Neural progenitor cell (in vitro differentiated cells): ENCODE results near the gene LRFN4. TPM values are rescaled to one million over a fixed set of nuclear protein-coding genes. Genes with fewer than 3 reads are reported as not detected.

ENCODE experiments used
- DNase-seq: peaks from one replicate; pipeline ENCODE4 v3.0.0-alpha.2; 2016; ENCODE audit warnings: low spot score
- H2AFZ ChIP-seq: fragments of 200-600 bp; sonication (generic); replicated peaks from 2 replicates; pipeline ENCODE4 v1.6.1; 2016; ENCODE audit warnings: antibody characterized with exemption
- H3F3A ChIP-seq: fragments of 200-600 bp; sonication (generic); 2 replicates; pipeline ENCODE4 v1.6.1; 2016; ENCODE audit warnings: antibody characterized with exemption, low read depth
- H3K27ac ChIP-seq: fragments of 200-600 bp; sonication (generic); 2 replicates; pipeline ENCODE4 v1.5.1; 2016; ENCODE audit warnings: mild to moderate bottlenecking
- H3K27me3 ChIP-seq: fragments of 200-600 bp; sonication (generic); 2 replicates; pipeline ENCODE4 v1.6.1; 2016; ENCODE audit warnings: mild to moderate bottlenecking, moderate library complexity
- H3K36me3 ChIP-seq: fragments of 200-600 bp; sonication (generic); 2 replicates; pipeline ENCODE4 v1.5.1; 2016
- H3K4me1 ChIP-seq: fragments of 200-600 bp; sonication (generic); 2 replicates; pipeline ENCODE4 v1.6.1; 2016; ENCODE audit warnings: mixed run types
- H3K4me2 ChIP-seq: fragments of 200-600 bp; sonication (generic); 2 replicates; pipeline ENCODE4 v1.6.1; 2016
- H3K4me3 ChIP-seq: fragments of 200-600 bp; sonication (generic); 2 replicates; pipeline ENCODE4 v1.5.1; 2016
- H3K79me2 ChIP-seq: fragments of 200-600 bp; sonication (generic); 2 replicates; pipeline ENCODE4 v1.6.1; 2016; ENCODE audit warnings: low read depth
- H3K9ac ChIP-seq: fragments of 200-600 bp; sonication (generic); 2 replicates; pipeline ENCODE4 v1.6.1; 2016
- H3K9me3 ChIP-seq: fragments of 200-600 bp; sonication (generic); 2 replicates; pipeline ENCODE4 v1.5.1; 2016; ENCODE audit warnings: low read depth
- H4K20me1 ChIP-seq: fragments of 200-600 bp; sonication (generic); 2 replicates; pipeline ENCODE4 v1.6.1; 2016; ENCODE audit warnings: low read depth
- H3K27ac Mint-ChIP-seq: 3 replicates; pipeline ENCODE4 v1.8.0; 2021; ENCODE audit warnings: mixed read lengths
- H3K27me3 Mint-ChIP-seq: 2 replicates; pipeline ENCODE4 v1.8.0; 2022; ENCODE audit warnings: low read depth, mild to moderate bottlenecking, inconsistent platforms, moderate library complexity, mixed read lengths; ENCODE audit not compliant: insufficient read depth
- H3K36me3 Mint-ChIP-seq: 3 replicates; pipeline ENCODE4 v1.8.0; 2021; ENCODE audit warnings: mixed read lengths
- H3K4me1 Mint-ChIP-seq: 3 replicates; pipeline ENCODE4 v1.8.0; 2021; ENCODE audit warnings: mixed read lengths
- H3K4me3 Mint-ChIP-seq: 3 replicates; pipeline ENCODE4 v1.8.0; 2021; ENCODE audit warnings: mild to moderate bottlenecking, moderate library complexity, mixed read lengths
- H3K9me3 Mint-ChIP-seq: 3 replicates; pipeline ENCODE4 v1.8.0; 2020; ENCODE audit warnings: mixed read lengths
- EZH2 ChIP-seq: fragments of 200-600 bp; sonication (generic); IDR thresholded peaks from 2 replicates; pipeline ENCODE4 v1.6.1; 2017; ENCODE audit warnings: antibody characterized with exemption, mild to moderate bottlenecking, moderate library complexity
- EZH2phosphoT487 ChIP-seq: fragments of 200-600 bp; sonication (generic); IDR thresholded peaks from 2 replicates; pipeline ENCODE4 v1.6.1; 2017; ENCODE audit warnings: antibody characterized with exemption
- total RNA-seq: library from RNA; depleted of rRNA; stranded (reverse); fragments of >200 nt; gene quantifications from 2 replicates; pipeline ENCODE4 v1.2.3, GENCODE V29; 2015; ENCODE audit warnings: low replicate concordance
- TF ChIP-seq, protein P1 (sequence below): fragments of 200-600 bp; sonication (generic); IDR thresholded peaks from 2 replicates; pipeline ENCODE4 v1.5.1; 2017; ENCODE audit warnings: antibody characterized with exemption, mild to moderate bottlenecking

LRFN4 gene
- total RNA-seq, 1 donor from 2014 or later, result 6.7 TPM

DNA sequence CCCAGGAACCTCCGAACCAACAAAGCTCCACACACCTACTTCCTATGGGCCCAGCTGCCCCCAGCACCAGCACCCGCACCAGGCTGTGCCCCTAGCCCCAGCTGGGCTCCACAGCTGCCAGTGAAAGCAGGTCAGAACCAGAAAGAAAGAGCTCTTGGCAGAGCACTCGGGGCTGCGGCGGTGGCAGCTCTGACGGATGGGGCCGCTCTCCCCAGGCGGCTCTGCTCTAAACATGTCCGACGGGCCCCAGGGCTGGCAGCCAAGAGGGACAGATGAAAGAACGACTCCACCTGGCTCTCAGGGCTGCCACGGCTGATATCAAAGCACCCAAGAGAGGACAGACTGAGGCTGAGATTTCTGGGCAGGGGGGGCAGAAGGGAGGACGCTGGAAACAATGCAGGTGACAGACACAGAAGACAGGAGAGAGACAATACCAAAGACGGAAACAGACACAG is 25.7 kb downstream of the LRFN4 start:
- Mint-ChIP-seq H3K4me1 (peaks cover 52% of the 10 kb centered on the region), H3K27ac (peak overlapping the region; percentile 85), H3K9me3 (no peaks in the 10 kb centered on the region), H3K4me3 (peak overlapping the region; percentile 67), H3K27me3 (peaks cover 5% of the 10 kb centered on the region), H3K36me3 (no peaks in the 10 kb centered on the region)
- Histone ChIP-seq H2AFZ (no peak overlapping the region), H3K4me3 (no peak overlapping the region), H3F3A (peaks cover 9% of the 10 kb centered on the region), H3K4me1 (peaks cover 23% of the 10 kb centered on the region), H3K27ac (peak overlapping the region; percentile 29), H3K9ac (no peak overlapping the region), H4K20me1 (no peaks in the 10 kb centered on the region), H3K4me2 (peak overlapping the region; percentile 26), H3K36me3 (no peaks in the 10 kb centered on the region), H3K27me3 (no peaks in the 10 kb centered on the region), H3K79me2 (no peaks in the 10 kb centered on the region), H3K9me3 (no peaks in the 10 kb centered on the region)
- no peak for DNase-seq
- TF ChIP-seq EZH2, result no peak
- no peak for TF ChIP-seq EZH2phosphoT487
- TF ChIP-seq, protein P1, sequence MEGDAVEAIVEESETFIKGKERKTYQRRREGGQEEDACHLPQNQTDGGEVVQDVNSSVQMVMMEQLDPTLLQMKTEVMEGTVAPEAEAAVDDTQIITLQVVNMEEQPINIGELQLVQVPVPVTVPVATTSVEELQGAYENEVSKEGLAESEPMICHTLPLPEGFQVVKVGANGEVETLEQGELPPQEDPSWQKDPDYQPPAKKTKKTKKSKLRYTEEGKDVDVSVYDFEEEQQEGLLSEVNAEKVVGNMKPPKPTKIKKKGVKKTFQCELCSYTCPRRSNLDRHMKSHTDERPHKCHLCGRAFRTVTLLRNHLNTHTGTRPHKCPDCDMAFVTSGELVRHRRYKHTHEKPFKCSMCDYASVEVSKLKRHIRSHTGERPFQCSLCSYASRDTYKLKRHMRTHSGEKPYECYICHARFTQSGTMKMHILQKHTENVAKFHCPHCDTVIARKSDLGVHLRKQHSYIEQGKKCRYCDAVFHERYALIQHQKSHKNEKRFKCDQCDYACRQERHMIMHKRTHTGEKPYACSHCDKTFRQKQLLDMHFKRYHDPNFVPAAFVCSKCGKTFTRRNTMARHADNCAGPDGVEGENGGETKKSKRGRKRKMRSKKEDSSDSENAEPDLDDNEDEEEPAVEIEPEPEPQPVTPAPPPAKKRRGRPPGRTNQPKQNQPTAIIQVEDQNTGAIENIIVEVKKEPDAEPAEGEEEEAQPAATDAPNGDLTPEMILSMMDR, result no peak

DNA sequence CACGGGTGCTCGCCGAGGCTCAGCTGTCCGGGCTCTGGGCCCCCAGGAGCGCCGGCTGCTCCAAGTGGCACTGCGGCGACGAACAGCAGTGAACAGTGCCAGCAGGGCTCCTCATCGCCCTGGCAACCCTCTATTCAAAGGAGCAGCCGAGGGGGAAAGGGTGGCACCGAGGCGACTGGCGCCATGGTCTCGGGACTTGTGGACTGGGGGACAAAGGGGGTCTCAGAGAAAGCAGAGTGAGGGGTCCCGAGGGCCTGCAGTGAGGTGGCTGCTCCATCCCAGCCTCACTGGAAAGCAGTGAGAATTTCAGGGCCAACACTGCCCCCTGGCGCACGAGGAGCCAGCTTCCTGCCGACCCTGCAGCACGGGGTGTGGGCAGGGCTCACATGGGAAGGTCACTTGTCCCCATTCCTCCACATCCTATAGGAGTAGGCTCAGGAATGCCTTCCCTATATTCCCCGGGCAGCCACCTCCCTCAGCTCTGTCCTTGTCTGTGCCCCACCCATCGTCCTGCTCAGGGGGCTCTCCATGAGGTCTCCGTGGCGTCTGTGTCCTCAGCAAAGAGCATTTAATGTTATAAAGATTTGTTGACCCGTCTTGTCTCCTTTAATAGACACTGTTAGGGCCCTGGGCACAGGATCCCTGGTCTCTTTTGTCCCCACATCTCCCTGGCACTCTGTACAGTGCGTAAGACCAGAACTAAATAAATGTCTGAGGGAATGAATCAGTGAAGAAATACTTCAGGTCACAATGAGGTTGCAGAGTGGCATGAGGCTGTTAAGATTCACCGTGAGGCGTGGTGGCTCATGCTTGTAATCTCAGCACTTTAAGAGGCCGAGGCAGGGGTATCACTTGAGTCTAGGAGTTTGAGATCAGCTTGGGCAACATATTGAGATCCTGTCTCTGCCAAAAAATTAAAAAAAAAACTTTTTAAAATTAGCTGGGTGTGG is 26.4 kb downstream of the LRFN4 start:
- peaks cover 5% of the 10 kb centered on the region for H3K27me3 Mint-ChIP-seq
- Histone ChIP-seq H3K9ac (no peak overlapping the region), H3K4me2 (peak overlapping the region; percentile 26), H2AFZ (no peak overlapping the region), H3F3A (peaks cover 9% of the 10 kb centered on the region), H3K27me3 (no peaks in the 10 kb centered on the region), H4K20me1 (no peaks in the 10 kb centered on the region), H3K79me2 (no peaks in the 10 kb centered on the region), H3K4me1 (peaks cover 23% of the 10 kb centered on the region), H3K9me3 (no peaks in the 10 kb centered on the region), H3K4me3 (no peak overlapping the region), H3K36me3 (no peaks in the 10 kb centered on the region), H3K27ac (no peak overlapping the region)
- TF ChIP-seq EZH2phosphoT487 (no peak), EZH2 (no peak)
- TF ChIP-seq, protein P1, result peak; percentile 81
- H3K36me3 Mint-ChIP-seq, result no peaks in the 10 kb centered on the region
- H3K4me3 Mint-ChIP-seq, result no peak overlapping the region
- H3K27ac Mint-ChIP-seq, result peak overlapping the region; percentile 85
- H3K4me1 Mint-ChIP-seq, result peaks cover 54% of the 10 kb centered on the region
- no peaks in the 10 kb centered on the region for H3K9me3 Mint-ChIP-seq
- peak; percentile 84 for DNase-seq

GRCh38 chr11:66884443-66884842 is 27.6 kb downstream of the LRFN4 start:
- Mint-ChIP-seq H3K27me3 (peaks cover 9% of the 10 kb centered on the region), H3K4me3 (no peak overlapping the region), H3K36me3 (no peaks in the 10 kb centered on the region), H3K27ac (no peak overlapping the region), H3K9me3 (no peaks in the 10 kb centered on the region), H3K4me1 (peaks cover 56% of the 10 kb centered on the region)
- Histone ChIP-seq H3K4me1 (peaks cover 22% of the 10 kb centered on the region), H3K36me3 (no peaks in the 10 kb centered on the region), H3K27ac (no peak overlapping the region), H3K4me2 (no peak overlapping the region), H4K20me1 (peaks cover 2% of the 10 kb centered on the region), H3K9me3 (no peaks in the 10 kb centered on the region), H2AFZ (no peak overlapping the region), H3K9ac (no peak overlapping the region), H3F3A (peaks cover 9% of the 10 kb centered on the region), H3K27me3 (no peaks in the 10 kb centered on the region), H3K4me3 (no peak overlapping the region), H3K79me2 (no peaks in the 10 kb centered on the region)
- TF ChIP-seq, protein P1, result no peak
- TF ChIP-seq EZH2phosphoT487 (no peak), EZH2 (no peak)
- no peak for DNase-seq
